CD8-positive, alpha-beta memory T cell (primary cell): Measurements from ENCODE around the gene PSMC6. TPM values are rescaled to one million over a fixed set of nuclear protein-coding genes. Genes with fewer than 3 reads are reported as not detected.

Source experiments
- CTCF ChIA-PET: fragments of 350-600 bp; sonication (Branson Sonifier 250); formaldehyde crosslinking; loops from one replicate; lab custom pipeline; 2021; ENCODE audit warnings: antibody characterized with exemption; lab: Charles Lee
- POLR2A ChIA-PET: fragments of 350-600 bp; sonication (Branson Sonifier 250); formaldehyde crosslinking; loops from one replicate; lab custom pipeline; 2021; ENCODE audit warnings: antibody characterized with exemption; lab: Charles Lee
- DNase-seq, 5 donors: peaks; one replicate each; pipeline versions ENCODE4 v3.0.0 to v3.0.0-alpha.2; 2020 to 2022; ENCODE audit warnings: mixed read lengths in 1 of 5
- H3K27ac ChIP-seq: one replicate; pipeline ENCODE4 v1.7.0; 2013; ENCODE audit warnings: low read depth, mild to moderate bottlenecking, low read length, moderate library complexity
- H3K27me3 ChIP-seq: 2 replicates; pipeline ENCODE4 v1.7.0; 2013; ENCODE audit warnings: low read length, mild to moderate bottlenecking; ENCODE audit not compliant: insufficient read depth, poor library complexity, severe bottlenecking
- H3K36me3 ChIP-seq: 2 replicates; pipeline ENCODE4 v1.7.0; 2013; ENCODE audit warnings: mild to moderate bottlenecking, low read length, moderate library complexity; ENCODE audit not compliant: insufficient read depth
- H3K4me1 ChIP-seq: 2 replicates; pipeline ENCODE4 v1.7.0; 2013; ENCODE audit warnings: mild to moderate bottlenecking, low read length, moderate library complexity; ENCODE audit not compliant: insufficient read depth
- H3K4me3 ChIP-seq: 2 replicates; pipeline ENCODE4 v1.7.0; 2013; ENCODE audit warnings: mild to moderate bottlenecking, low read length
- H3K9me3 ChIP-seq: 2 replicates; pipeline ENCODE4 v1.7.0; 2013; ENCODE audit warnings: mild to moderate bottlenecking, low read length
- H3K27ac Mint-ChIP-seq, 8 donors: one replicate each; pipeline ENCODE4 v1.8.0; 2020 to 2021; ENCODE audit warnings: mixed read lengths in 8 of 8, mild to moderate bottlenecking in 6 of 8, inconsistent platforms in 3 of 8, moderate library complexity in 3 of 8
- H3K27me3 Mint-ChIP-seq, 2 donors: one replicate each; pipeline ENCODE4 v1.8.0; 2020 to 2021; ENCODE audit warnings: mixed read lengths in 2 of 2, mild to moderate bottlenecking in 1 of 2, moderate library complexity in 1 of 2
- H3K36me3 Mint-ChIP-seq, 3 donors: one replicate each; pipeline ENCODE4 v1.8.0; 2020 to 2021; ENCODE audit warnings: mixed read lengths in 3 of 3, inconsistent platforms in 1 of 3, mild to moderate bottlenecking in 1 of 3
- H3K4me1 Mint-ChIP-seq, 3 donors: one replicate each; pipeline ENCODE4 v1.8.0; 2020 to 2021; ENCODE audit warnings: mixed read lengths in 3 of 3, inconsistent platforms in 1 of 3, mild to moderate bottlenecking in 1 of 3
- H3K4me3 Mint-ChIP-seq, 7 donors: one replicate each; pipeline ENCODE4 v1.8.0; 2020 to 2021; ENCODE audit warnings: mixed read lengths in 7 of 7, mild to moderate bottlenecking in 6 of 7, moderate library complexity in 4 of 7, inconsistent platforms in 2 of 7
- H3K9me3 Mint-ChIP-seq, 5 donors: one replicate each; pipeline ENCODE4 v1.8.0; 2020 to 2022; ENCODE audit warnings: mixed read lengths in 5 of 5, mild to moderate bottlenecking in 3 of 5, moderate library complexity in 2 of 5, inconsistent platforms in 1 of 5
- polyA plus RNA-seq: library from polyadenylated mRNA; unstranded; fragments of 300-500 nt; fragmentation: Illumina TruSeq; gene quantifications from one replicate; pipeline ENCODE4 v1.2.3, GENCODE V29; 2021
- total RNA-seq, 2 experiments: library from RNA; stranded (reverse); gene quantifications; one replicate each; pipeline ENCODE4 v1.2.3, GENCODE V29; 2021

Gene PSMC6
- total and polyA plus RNA-seq, 3 experiments from 2014 or later = 54.3 to 123 (median 113) TPM

DNA sequence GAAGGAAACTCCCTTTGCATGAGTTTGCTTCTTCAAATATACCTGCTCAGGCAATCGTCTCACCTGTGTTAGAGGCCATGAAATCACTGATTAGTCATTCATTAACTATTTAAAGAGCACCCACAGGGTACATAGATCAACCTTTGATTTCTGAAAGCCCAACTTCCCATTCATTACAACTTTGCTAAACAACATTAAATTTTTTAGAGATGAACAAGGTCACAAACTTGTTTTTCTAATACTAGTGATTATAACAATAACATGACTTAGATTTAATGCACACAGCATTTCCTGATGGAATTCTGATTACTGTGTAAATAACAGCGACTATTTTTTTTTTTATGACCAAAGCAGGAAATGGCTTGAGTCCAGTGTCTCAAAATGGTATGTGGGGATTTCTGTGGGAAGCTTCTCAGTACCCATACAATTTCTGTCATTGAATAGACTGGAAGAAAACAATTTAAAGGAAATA, 6.3 kb upstream of the PSMC6 start:
- no peak overlapping the region for H3K27ac ChIP-seq
- H3K4me1 ChIP-seq = no peaks in the 10 kb centered on the region
- H3K36me3 ChIP-seq = no peaks in the 10 kb centered on the region
- Mint-ChIP-seq H3K4me1 (peaks cover 4 to 10% (median 6%) of the 10 kb centered on the region in 3 donors), H3K27me3 (peaks cover 0 to 2% of the 10 kb centered on the region in 2 donors), H3K4me3 (peak overlapping the region in 1 of 7 donors; percentile 37), H3K27ac (no peak overlapping the region), H3K36me3 (peaks cover 0 to 1% (median 0%) of the 10 kb centered on the region in 3 donors), H3K9me3 (no peaks in the 10 kb centered on the region)
- ChIA-PET POLR2A (no interaction called here), CTCF (no interaction called here)
- H3K4me3 ChIP-seq = no peak overlapping the region
- no peaks in the 10 kb centered on the region for H3K27me3 ChIP-seq
- H3K9me3 ChIP-seq = no peaks in the 10 kb centered on the region
- no peak for DNase-seq

DNA sequence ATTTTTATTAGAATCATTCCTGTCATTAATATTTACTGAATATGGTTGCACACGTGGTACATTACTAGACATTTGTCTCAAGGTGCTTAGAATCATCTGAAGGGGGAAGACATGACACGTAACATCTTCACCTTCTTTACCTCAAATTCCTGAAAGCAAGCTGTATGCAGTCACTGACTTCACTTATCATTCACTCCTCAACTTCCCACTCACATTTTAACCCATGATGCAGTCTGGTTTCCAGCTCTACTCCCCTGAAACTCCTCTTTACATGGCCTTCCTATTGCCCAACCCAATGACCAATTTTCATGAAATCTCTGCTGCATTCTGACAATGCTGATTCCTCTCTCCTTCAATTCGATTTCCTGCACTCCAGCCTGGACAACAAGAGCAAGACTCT, 5.8 kb upstream of the PSMC6 start:
- H3K36me3 ChIP-seq = no peaks in the 10 kb centered on the region
- H3K27me3 ChIP-seq = no peaks in the 10 kb centered on the region
- Mint-ChIP-seq H3K36me3 (no peaks in the 10 kb centered on the region), H3K27ac (peak overlapping the region in 1 of 8 donors; percentile 17), H3K27me3 (peaks cover 0 to 2% of the 10 kb centered on the region in 2 donors), H3K4me3 (peak overlapping the region in 1 of 7 donors; percentile 37), H3K4me1 (peaks cover 5 to 9% (median 8%) of the 10 kb centered on the region in 3 donors), H3K9me3 (no peaks in the 10 kb centered on the region)
- H3K9me3 ChIP-seq = no peaks in the 10 kb centered on the region
- CTCF ChIA-PET = no interaction called here
- H3K4me1 ChIP-seq = peaks cover 3% of the 10 kb centered on the region
- H3K27ac ChIP-seq = no peak overlapping the region
- POLR2A ChIA-PET = no interaction called here
- no peak for DNase-seq
- no peak overlapping the region for H3K4me3 ChIP-seq

DNA sequence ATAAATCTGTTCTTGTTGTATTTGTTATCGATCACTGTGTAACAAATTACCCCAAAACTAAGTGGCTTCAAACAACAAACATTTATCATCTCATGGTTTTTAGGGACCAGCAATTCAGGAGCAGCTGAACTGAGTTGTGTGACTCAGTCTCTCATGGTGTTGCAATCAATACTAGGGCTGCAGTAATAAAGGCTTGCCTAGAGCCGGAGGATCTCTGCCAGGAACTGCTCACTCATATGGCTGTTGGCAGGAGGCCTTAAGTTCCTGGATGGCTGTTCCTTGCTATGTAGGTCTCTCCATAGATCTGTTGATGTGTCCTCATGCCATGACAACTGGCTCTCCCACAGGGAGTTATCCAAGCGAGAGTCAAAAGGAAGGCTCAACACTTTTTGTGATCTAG, 3.8 kb upstream of the PSMC6 start:
- CTCF ChIA-PET = no interaction called here
- Histone ChIP-seq H3K4me3 (no peak overlapping the region), H3K9me3 (no peaks in the 10 kb centered on the region), H3K36me3 (no peaks in the 10 kb centered on the region), H3K4me1 (peaks cover 17% of the 10 kb centered on the region), H3K27me3 (no peaks in the 10 kb centered on the region), H3K27ac (no peak overlapping the region)
- POLR2A ChIA-PET = no interaction called here
- DNase-seq = no peak
- peaks cover 0 to 2% of the 10 kb centered on the region in 2 donors for H3K27me3 Mint-ChIP-seq
- no peaks in the 10 kb centered on the region for H3K9me3 Mint-ChIP-seq
- peaks cover 0 to 12% (median 0%) of the 10 kb centered on the region in 3 donors for H3K36me3 Mint-ChIP-seq
- no peak overlapping the region for H3K27ac Mint-ChIP-seq
- H3K4me1 Mint-ChIP-seq = peaks cover 22 to 26% (median 24%) of the 10 kb centered on the region in 3 donors
- no peak overlapping the region for H3K4me3 Mint-ChIP-seq

DNA sequence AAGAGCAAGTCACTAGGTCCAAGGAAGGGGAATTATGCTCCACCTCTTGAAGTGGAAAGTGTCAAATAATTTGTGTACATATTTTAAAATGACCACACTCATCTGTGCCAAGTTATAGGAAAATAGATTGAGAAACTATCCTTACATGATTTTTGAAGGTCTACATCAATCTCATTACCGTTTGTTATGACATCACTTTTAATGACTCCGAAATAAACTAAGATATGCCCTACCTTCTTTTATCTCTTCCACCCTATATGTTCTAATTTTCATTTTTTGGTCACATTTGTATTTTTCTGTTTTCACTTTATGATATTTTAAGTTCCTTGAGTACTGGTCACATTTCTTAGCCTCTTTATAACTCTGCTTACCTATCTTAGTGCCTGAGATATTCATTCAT, 3.3 kb upstream of the PSMC6 start:
- Mint-ChIP-seq H3K36me3 (peaks cover 0 to 16% (median 0%) of the 10 kb centered on the region in 3 donors), H3K27ac (no peak overlapping the region), H3K9me3 (no peaks in the 10 kb centered on the region), H3K4me3 (peak overlapping the region in 1 of 7 donors; percentile 69), H3K4me1 (peaks cover 27 to 30% (median 28%) of the 10 kb centered on the region in 3 donors), H3K27me3 (peaks cover 0 to 2% of the 10 kb centered on the region in 2 donors)
- POLR2A ChIA-PET = no interaction called here
- Histone ChIP-seq H3K36me3 (peaks cover 3% of the 10 kb centered on the region), H3K27ac (no peak overlapping the region), H3K9me3 (no peaks in the 10 kb centered on the region), H3K4me3 (no peak overlapping the region), H3K4me1 (peaks cover 22% of the 10 kb centered on the region), H3K27me3 (no peaks in the 10 kb centered on the region)
- DNase-seq = no peak
- CTCF ChIA-PET = no interaction called here

DNA sequence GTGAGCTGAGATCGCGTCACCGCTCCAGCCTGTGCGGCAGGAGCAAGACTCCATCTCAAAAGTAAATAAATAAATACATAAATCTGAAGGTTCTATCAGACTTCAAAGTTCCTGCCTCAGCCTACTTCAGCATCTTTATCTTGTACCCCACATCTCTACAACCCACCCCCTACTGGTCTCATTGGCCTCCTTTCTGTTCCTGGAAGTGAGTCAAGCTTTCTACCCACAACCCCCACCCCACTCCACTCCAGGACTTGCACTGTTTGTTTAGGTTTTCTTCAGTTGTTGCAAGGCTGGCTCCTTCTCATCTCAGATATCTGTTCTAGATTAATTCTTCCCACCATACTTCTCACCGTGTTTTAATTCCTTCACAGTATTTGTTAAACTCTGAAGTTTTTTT, 714 bp upstream of the PSMC6 start:
- Mint-ChIP-seq H3K4me3 (peak overlapping the region; percentile 98 to 100 (median 99)), H3K9me3 (no peaks in the 10 kb centered on the region), H3K27me3 (peaks cover 0 to under 1% of the 10 kb centered on the region in 2 donors), H3K4me1 (peaks cover 34 to 55% (median 54%) of the 10 kb centered on the region in 3 donors), H3K36me3 (peaks cover 0 to 40% (median 4%) of the 10 kb centered on the region in 3 donors), H3K27ac (peak overlapping the region; percentile 89 to 99 (median 98))
- peak in 4 of 5 donors; percentile 30 to 54 (median 37) for DNase-seq
- peak overlapping the region; percentile 81 for H3K27ac ChIP-seq
- POLR2A ChIA-PET = interaction anchor here (0.6 to 1.7 kb wide), 4 partner anchors 11 to 154 kb away, joined by 3 to 8 read pairs (median 6); partner anchors contain the start of genes ERO1A and TXNDC16
- H3K9me3 ChIP-seq = no peaks in the 10 kb centered on the region
- peaks cover 23% of the 10 kb centered on the region for H3K4me1 ChIP-seq
- CTCF ChIA-PET = interaction anchor here (1.0 to 1.2 kb wide), 2 partner anchors 36 to 71 kb away, joined by 3 read pairs; no protein-coding TSS in a partner anchor
- no peaks in the 10 kb centered on the region for H3K27me3 ChIP-seq
- H3K4me3 ChIP-seq = peak overlapping the region; percentile 96
- H3K36me3 ChIP-seq = peaks cover 7% of the 10 kb centered on the region

DNA sequence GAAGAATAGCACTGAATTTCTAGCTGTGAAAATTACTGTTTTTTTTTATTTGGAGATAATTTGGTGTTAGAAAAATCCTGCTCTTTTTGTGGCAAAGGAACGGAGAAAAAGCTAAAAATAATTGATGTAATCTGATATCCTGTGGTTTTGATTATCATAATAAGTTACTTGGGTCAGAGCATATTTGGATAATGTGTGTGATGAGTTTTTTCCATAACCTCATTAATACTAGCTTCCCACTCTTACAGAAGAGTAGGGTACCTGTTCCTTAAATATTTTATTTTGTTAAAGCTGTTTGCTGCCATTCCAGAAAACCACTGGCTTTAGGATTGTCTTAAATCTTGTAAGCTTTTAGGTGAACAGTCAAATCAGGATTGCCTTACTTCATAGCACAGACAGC, 4.7 kb downstream of the PSMC6 start:
- Mint-ChIP-seq H3K27ac (no peak overlapping the region), H3K4me1 (peaks cover 29 to 60% (median 50%) of the 10 kb centered on the region in 3 donors), H3K4me3 (no peak overlapping the region), H3K9me3 (no peaks in the 10 kb centered on the region), H3K36me3 (peaks cover 4 to 83% (median 16%) of the 10 kb centered on the region in 3 donors), H3K27me3 (no peaks in the 10 kb centered on the region)
- CTCF ChIA-PET = interaction anchor here (1.2 to 1.6 kb wide), 3 partner anchors 9 to 160 kb away, joined by 4 to 5 read pairs (median 4); partner anchors contain the start of gene TXNDC16
- Histone ChIP-seq H3K4me1 (peaks cover 16% of the 10 kb centered on the region), H3K9me3 (no peaks in the 10 kb centered on the region), H3K4me3 (no peak overlapping the region), H3K36me3 (peaks cover 33% of the 10 kb centered on the region), H3K27me3 (no peaks in the 10 kb centered on the region), H3K27ac (no peak overlapping the region)
- POLR2A ChIA-PET = no interaction called here
- DNase-seq = no peak

DNA sequence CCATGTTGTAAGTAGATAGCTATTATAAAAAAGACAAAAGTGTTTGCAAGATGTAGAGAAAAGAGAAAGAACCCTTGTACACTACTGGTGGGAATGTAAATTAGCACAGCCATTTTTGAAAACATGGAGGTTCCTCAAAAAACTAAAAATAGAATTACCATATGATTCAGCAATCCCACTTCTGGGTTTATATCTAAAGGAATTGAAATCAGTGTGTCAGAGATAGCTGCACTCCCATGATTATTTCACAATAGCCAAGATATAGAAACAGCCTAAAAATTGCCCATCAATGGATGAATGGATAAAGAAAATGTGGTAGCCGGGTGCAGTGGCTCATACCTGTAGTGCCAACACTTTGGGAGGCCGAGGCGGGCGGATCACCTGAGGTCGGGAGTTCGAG, 9.2 kb downstream of the PSMC6 start:
- DNase-seq = no peak
- no peak overlapping the region for H3K27ac ChIP-seq
- peaks cover 39% of the 10 kb centered on the region for H3K36me3 ChIP-seq
- ChIA-PET POLR2A (no interaction called here), CTCF (interaction anchor here (1.5 kb wide), 1 partner anchor 164 kb away, joined by 3 read pairs; the partner anchor contains the start of genes GPR137C and TXNDC16)
- no peaks in the 10 kb centered on the region for H3K27me3 ChIP-seq
- H3K4me1 ChIP-seq = no peaks in the 10 kb centered on the region
- peaks cover 8 to 75% (median 17%) of the 10 kb centered on the region in 3 donors for H3K36me3 Mint-ChIP-seq
- no peak overlapping the region for H3K27ac Mint-ChIP-seq
- no peaks in the 10 kb centered on the region for H3K9me3 ChIP-seq
- no peak overlapping the region for H3K4me3 ChIP-seq
- no peaks in the 10 kb centered on the region for H3K9me3 Mint-ChIP-seq
- H3K27me3 Mint-ChIP-seq = no peaks in the 10 kb centered on the region
- no peak overlapping the region for H3K4me3 Mint-ChIP-seq
- H3K4me1 Mint-ChIP-seq = peaks cover 4 to 17% (median 8%) of the 10 kb centered on the region in 3 donors
